ENCODE results near the gene TSC22D1.

The TSC22D1 gene

GRCh38 chr13:44385401-44385800 is 190.7 kb downstream of the TSC22D1 start:
- no peak for TF ChIP-seq CTCF (IDR thresholded peaks at IDR 0.05; ENCODE audit: borderline replicate concordance, control extremely low read depth, extremely low read depth, insufficient read depth, missing control alignments)
- DNase-seq (ENCODE audit: low spot score): no peak
- in situ Hi-C loops (cut with MboI; ENCODE audit: low sequenced_read_pairs, unreplicated experiment): no loop called here

- TF ChIP-seq CTCF (IDR thresholded peaks at IDR 0.05; ENCODE audit: borderline replicate concordance, control extremely low read depth, extremely low read depth, insufficient read depth, missing control alignments): no peak
- in situ Hi-C loops (cut with MboI; ENCODE audit: low sequenced_read_pairs, unreplicated experiment): no loop called here
- no peak for DNase-seq (ENCODE audit: low spot score)
These were observed 191.4 kb downstream of the TSC22D1 start for GRCh38 chr13:44384778-44385177.

- in situ Hi-C loops (cut with MboI; ENCODE audit: low sequenced_read_pairs, unreplicated experiment): no loop called here
These were observed 192.2 kb downstream of the TSC22D1 start for GRCh38 chr13:44383945-44384344.

DNA sequence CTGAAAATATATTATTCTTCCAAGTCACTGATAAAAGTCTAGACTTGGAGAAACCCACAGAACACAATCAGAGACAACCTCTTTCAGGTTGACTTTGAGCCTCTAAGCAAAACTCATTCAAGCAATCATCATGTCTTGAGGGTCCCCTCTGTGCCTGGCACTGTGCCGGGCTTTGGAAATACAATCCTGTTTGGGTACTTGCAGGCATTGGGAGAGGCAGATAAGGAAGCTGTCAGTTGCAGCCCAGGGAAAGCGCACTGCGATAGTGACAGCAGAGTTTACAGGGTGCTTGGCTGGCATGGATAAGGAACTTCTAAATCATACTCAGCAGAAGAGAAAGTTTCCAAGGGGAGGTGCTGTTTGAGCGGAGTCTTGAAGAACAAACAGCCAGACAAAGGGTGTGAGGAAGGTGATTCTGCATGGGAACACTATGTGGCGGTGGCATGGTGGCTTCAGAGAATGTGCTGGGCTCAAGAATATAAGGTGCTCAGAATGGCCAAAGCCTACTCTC is 193.4 kb downstream of the TSC22D1 start:
- in situ Hi-C loops (cut with MboI; ENCODE audit: low sequenced_read_pairs, unreplicated experiment): no loop called here
- DNase-seq (ENCODE audit: low spot score): no peak

More at GRCh38 chr13:44383945-44384344, 192.2 kb downstream of the TSC22D1 start:
- TF ChIP-seq CTCF (IDR thresholded peaks at IDR 0.05; ENCODE audit: borderline replicate concordance, control extremely low read depth, extremely low read depth, insufficient read depth, missing control alignments): no peak
- DNase-seq (ENCODE audit: low spot score): no peak

More for the DNA sequence above, 193.4 kb downstream of the TSC22D1 start:
- no peak for TF ChIP-seq CTCF (IDR thresholded peaks at IDR 0.05; ENCODE audit: borderline replicate concordance, control extremely low read depth, extremely low read depth, insufficient read depth, missing control alignments)

All from GM13976 (cell line).